ENCODE measurements around the gene PROM2.

The PROM2 gene

GRCh38 chr2:95274291-95275150, at the start of gene PROM2:
Gene PROM2, plus strand, starts transcription at chr2:95274449. Its CDS starts 137 bp downstream, at chr2:95274586.
- Histone ChIP-seq H3K4me3 (ENCODE audit: low read depth, low read length) (no peak within 1 kb of the TSS), H3K36me3 (replicated peaks) (no peaks in the 10 kb centered on the region), H3K27ac (no peak within 1 kb of the TSS), H3K27me3 (replicated peaks) (no peaks in the 10 kb centered on the region)
- in situ Hi-C loops (cut with HindIII; ENCODE audit: low pct_ligation_motif_present, low sequenced_read_pairs): no loop called here
- DNase-seq: no peak
- TF ChIP-seq CTCF (IDR thresholded peaks at IDR 0.05; ENCODE audit: low read depth, low read length, missing control alignments): no peak

GRCh38 chr2:95225658-95226057, 48.6 kb upstream of the PROM2 start:
- TF ChIP-seq CTCF (IDR thresholded peaks at IDR 0.05; ENCODE audit: low read depth, low read length, missing control alignments): no peak
- Histone ChIP-seq H3K27ac (no peak overlapping the region), H3K4me3 (ENCODE audit: low read depth, low read length) (no peak overlapping the region), H3K27me3 (replicated peaks) (no peaks in the 10 kb centered on the region), H3K36me3 (replicated peaks) (no peaks in the 10 kb centered on the region)
- DNase-seq: no peak
- in situ Hi-C loops (cut with HindIII; ENCODE audit: low pct_ligation_motif_present, low sequenced_read_pairs): no loop called here

- H3K36me3 ChIP-seq (replicated peaks): no peaks in the 10 kb centered on the region
- H3K27me3 ChIP-seq (replicated peaks): no peaks in the 10 kb centered on the region
- no peak overlapping the region for H3K4me3 ChIP-seq (ENCODE audit: low read depth, low read length)
- TF ChIP-seq CTCF (IDR thresholded peaks at IDR 0.05; ENCODE audit: low read depth, low read length, missing control alignments): peak; percentile 88
- in situ Hi-C loops (cut with HindIII; ENCODE audit: low pct_ligation_motif_present, low sequenced_read_pairs): no loop called here
- DNase-seq: peak; percentile 44
- no peak overlapping the region for H3K27ac ChIP-seq
These were observed 42.5 kb upstream of the PROM2 start for GRCh38 chr2:95231723-95232122.

GRCh38 chr2:95232232-95232631, 42.0 kb upstream of the PROM2 start:
- H3K4me3 ChIP-seq (ENCODE audit: low read depth, low read length): no peak overlapping the region
- H3K27me3 ChIP-seq (replicated peaks): no peaks in the 10 kb centered on the region
- no peak for DNase-seq
- no peak for TF ChIP-seq CTCF (IDR thresholded peaks at IDR 0.05; ENCODE audit: low read depth, low read length, missing control alignments)
- in situ Hi-C loops (cut with HindIII; ENCODE audit: low pct_ligation_motif_present, low sequenced_read_pairs): no loop called here
- no peaks in the 10 kb centered on the region for H3K36me3 ChIP-seq (replicated peaks)
- no peak overlapping the region for H3K27ac ChIP-seq

- H3K27me3 ChIP-seq (replicated peaks): no peaks in the 10 kb centered on the region
- no peaks in the 10 kb centered on the region for H3K36me3 ChIP-seq (replicated peaks)
- no peak for TF ChIP-seq CTCF (IDR thresholded peaks at IDR 0.05; ENCODE audit: low read depth, low read length, missing control alignments)
- in situ Hi-C loops (cut with HindIII; ENCODE audit: low pct_ligation_motif_present, low sequenced_read_pairs): no loop called here
- H3K4me3 ChIP-seq (ENCODE audit: low read depth, low read length): no peak overlapping the region
- DNase-seq: no peak
- no peak overlapping the region for H3K27ac ChIP-seq
These were observed 39.9 kb upstream of the PROM2 start for GRCh38 chr2:95234286-95234785.
